ENCODE results near the gene AKT1S1. TPM values are rescaled to one million over a fixed set of nuclear protein-coding genes. Genes with fewer than 3 reads are reported as not detected.

The AKT1S1 gene
- total RNA-seq, 4 donors from 2014 or later = 2.6 to 26.7 (median 5.9) TPM

- intact Hi-C loops (cut with DNase I; ENCODE audit: low total_unique reads) = no loop called here
- Histone ChIP-seq H3K27ac (no peak overlapping the region), H3K27me3 (no peaks in the 10 kb centered on the region), H3K4me3 (no peak overlapping the region), H3K36me3 (no peaks in the 10 kb centered on the region), H3K4me1 (no peaks in the 10 kb centered on the region), H3K9me3 (no peaks in the 10 kb centered on the region)
- no peak for DNase-seq
- TF ChIP-seq CTCF (IDR thresholded peaks at IDR 0.05) = no peak
- no peak for TF ChIP-seq POLR2A (IDR thresholded peaks at IDR 0.05)
Observed at GRCh38 chr19:49894879-49895565, 17.9 kb upstream of the AKT1S1 start.

- Histone ChIP-seq H3K27me3 (no peaks in the 10 kb centered on the region), H3K4me3 (no peak overlapping the region), H3K4me1 (no peaks in the 10 kb centered on the region), H3K9me3 (no peaks in the 10 kb centered on the region), H3K27ac (no peak overlapping the region), H3K36me3 (no peaks in the 10 kb centered on the region)
- intact Hi-C loops (cut with DNase I; ENCODE audit: low total_unique reads) = no loop called here
- TF ChIP-seq POLR2A (IDR thresholded peaks at IDR 0.05) (no peak), CTCF (IDR thresholded peaks at IDR 0.05) (no peak)
- DNase-seq = no peak
Observed at GRCh38 chr19:49894011-49894664, 17.0 kb upstream of the AKT1S1 start.

GRCh38 chr19:49892716-49893115, 15.6 kb upstream of the AKT1S1 start:
- intact Hi-C loops (cut with DNase I; ENCODE audit: low total_unique reads) = no loop called here
- Histone ChIP-seq H3K27me3 (no peaks in the 10 kb centered on the region), H3K4me3 (no peak overlapping the region), H3K27ac (no peak overlapping the region), H3K9me3 (no peaks in the 10 kb centered on the region), H3K4me1 (no peaks in the 10 kb centered on the region), H3K36me3 (no peaks in the 10 kb centered on the region)
- TF ChIP-seq POLR2A (IDR thresholded peaks at IDR 0.05) = no peak
- no peak for TF ChIP-seq CTCF (IDR thresholded peaks at IDR 0.05)
- DNase-seq = no peak

- TF ChIP-seq POLR2A (IDR thresholded peaks at IDR 0.05) = no peak
- no peak for TF ChIP-seq CTCF (IDR thresholded peaks at IDR 0.05)
Observed at GRCh38 chr19:49891393-49891792, 14.2 kb upstream of the AKT1S1 start.

More at GRCh38 chr19:49891393-49891792, 14.2 kb upstream of the AKT1S1 start:
- Histone ChIP-seq H3K27ac (no peak overlapping the region), H3K27me3 (no peaks in the 10 kb centered on the region), H3K4me3 (no peak overlapping the region), H3K9me3 (no peaks in the 10 kb centered on the region), H3K36me3 (no peaks in the 10 kb centered on the region), H3K4me1 (no peaks in the 10 kb centered on the region)
- intact Hi-C loops (cut with DNase I; ENCODE audit: low total_unique reads) = no loop called here
- no peak for DNase-seq
